ENCODE measurements around the gene C10orf90. TPM values are rescaled to one million over a fixed set of nuclear protein-coding genes. Genes with fewer than 3 reads are reported as not detected.

C10orf90 gene
- polyA plus RNA-seq, 3 donors, result not detected

DNA sequence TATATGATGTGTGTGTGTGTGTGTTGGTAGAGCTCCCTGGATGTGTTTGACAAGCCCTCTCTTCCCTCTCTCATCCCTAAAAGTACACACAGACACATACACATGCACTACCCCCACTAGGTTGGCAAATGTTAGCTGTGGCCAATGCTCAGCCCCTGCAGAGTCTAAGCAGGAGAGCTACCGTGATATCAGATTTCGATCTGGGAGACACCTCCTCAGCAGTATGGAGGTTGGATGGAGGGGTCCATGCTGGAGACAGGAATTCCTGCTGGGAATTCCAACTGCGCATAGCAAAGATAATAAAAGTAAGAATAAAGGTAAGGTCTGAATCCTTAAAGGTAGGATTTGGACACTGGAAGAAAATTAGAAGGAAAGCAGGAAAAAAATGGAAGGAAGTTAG, 85.7 kb downstream of the C10orf90 start:
- no peaks in the 10 kb centered on the region for H3K36me3 ChIP-seq (replicated peaks in 1 of 2; ENCODE audit: control insufficient read depth in 1 of 2, insufficient read depth in 2 of 2, low read length in 2 of 2)
- no peaks in the 10 kb centered on the region for H4K20me1 ChIP-seq (ENCODE audit: insufficient read depth, low read length)
- 88% methylated on average over 1 of the region's 3 CpGs for WGBS (ENCODE audit: insufficient coverage)
- Mint-ChIP-seq H3K27me3 (ENCODE audit: low read depth in 3 of 3) (peaks cover 3 to 4% (median 3%) of the 10 kb centered on the region in 3 donors), H3K4me1 (no peaks in the 10 kb centered on the region), H3K4me3 (no peak overlapping the region), H3K27ac (no peak overlapping the region), H3K36me3 (no peaks in the 10 kb centered on the region), H3K9me3 (peaks cover 0 to 7% (median 0%) of the 10 kb centered on the region in 7 donors)
- no peak for DNase-seq
- intact Hi-C loops (cut with micrococcal nuclease), result no loop called here
- TF ChIP-seq, protein P1, sequence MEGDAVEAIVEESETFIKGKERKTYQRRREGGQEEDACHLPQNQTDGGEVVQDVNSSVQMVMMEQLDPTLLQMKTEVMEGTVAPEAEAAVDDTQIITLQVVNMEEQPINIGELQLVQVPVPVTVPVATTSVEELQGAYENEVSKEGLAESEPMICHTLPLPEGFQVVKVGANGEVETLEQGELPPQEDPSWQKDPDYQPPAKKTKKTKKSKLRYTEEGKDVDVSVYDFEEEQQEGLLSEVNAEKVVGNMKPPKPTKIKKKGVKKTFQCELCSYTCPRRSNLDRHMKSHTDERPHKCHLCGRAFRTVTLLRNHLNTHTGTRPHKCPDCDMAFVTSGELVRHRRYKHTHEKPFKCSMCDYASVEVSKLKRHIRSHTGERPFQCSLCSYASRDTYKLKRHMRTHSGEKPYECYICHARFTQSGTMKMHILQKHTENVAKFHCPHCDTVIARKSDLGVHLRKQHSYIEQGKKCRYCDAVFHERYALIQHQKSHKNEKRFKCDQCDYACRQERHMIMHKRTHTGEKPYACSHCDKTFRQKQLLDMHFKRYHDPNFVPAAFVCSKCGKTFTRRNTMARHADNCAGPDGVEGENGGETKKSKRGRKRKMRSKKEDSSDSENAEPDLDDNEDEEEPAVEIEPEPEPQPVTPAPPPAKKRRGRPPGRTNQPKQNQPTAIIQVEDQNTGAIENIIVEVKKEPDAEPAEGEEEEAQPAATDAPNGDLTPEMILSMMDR (IDR thresholded peaks at IDR 0.05), result no peak
- no peak overlapping the region for H3K27ac ChIP-seq (ENCODE audit: low read depth in 1 of 2, low read length in 2 of 2)
- peaks cover 0 to 5% of the 10 kb centered on the region in 2 donors for H3K9me3 ChIP-seq (replicated peaks in 1 of 2; ENCODE audit: control insufficient read depth in 1 of 2, insufficient read depth in 1 of 2, low read length in 2 of 2)
- H3K27me3 ChIP-seq (ENCODE audit: control insufficient read depth in 2 of 2, insufficient read depth in 2 of 2, low read length in 2 of 2), result no peaks in the 10 kb centered on the region
- no peaks in the 10 kb centered on the region for H3K4me1 ChIP-seq (ENCODE audit: control insufficient read depth in 1 of 2, insufficient read depth in 2 of 2, low read length in 2 of 2)
- no peak overlapping the region for H3K9ac ChIP-seq (ENCODE audit: insufficient read depth, low read length, poor library complexity, severe bottlenecking)
- no peak overlapping the region for H3K4me3 ChIP-seq (replicated peaks in 1 of 3; ENCODE audit: low read depth in 2 of 3, low read length in 3 of 3)
- H3K79me2 ChIP-seq (ENCODE audit: insufficient read depth, low read length), result no peaks in the 10 kb centered on the region
- H2AFZ ChIP-seq (ENCODE audit: insufficient read depth, low read depth, low read length, poor library complexity, severe bottlenecking), result no peak overlapping the region
- H3K4me2 ChIP-seq (replicated peaks; ENCODE audit: extremely low read depth, low read length, poor library complexity, severe bottlenecking), result no peak overlapping the region

DNA sequence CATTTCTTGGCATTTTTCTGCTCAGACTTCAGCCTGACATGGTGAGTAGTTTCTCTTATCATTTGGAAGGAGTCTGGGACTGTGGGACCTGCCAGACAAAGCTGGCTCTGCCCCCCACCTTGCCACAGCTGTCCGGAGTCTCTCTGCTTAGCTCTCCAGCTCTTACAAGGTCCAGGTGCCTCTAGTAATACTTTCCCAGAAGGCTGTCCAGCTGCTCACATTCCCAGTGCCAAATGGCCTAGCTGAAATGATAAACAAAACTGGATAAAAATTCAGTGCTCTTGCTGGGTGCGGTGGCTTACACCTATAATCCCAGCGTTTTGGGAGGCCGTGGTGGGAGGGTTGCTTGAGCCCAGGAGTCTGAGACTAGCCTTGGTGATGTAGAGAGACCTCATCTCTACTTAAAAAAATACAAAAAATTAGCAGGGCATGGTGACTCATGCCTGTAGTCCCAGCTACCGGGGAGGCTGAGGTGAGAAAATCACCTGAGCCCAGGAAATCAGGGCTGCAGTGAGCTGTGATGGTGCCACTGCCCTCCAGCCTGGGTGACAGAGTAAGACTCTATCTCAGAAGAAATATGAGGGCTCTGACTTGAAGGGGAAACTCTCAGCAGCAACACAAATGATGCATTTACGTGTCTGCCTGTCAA, 86.8 kb downstream of the C10orf90 start:
- Histone ChIP-seq H3K4me2 (replicated peaks; ENCODE audit: extremely low read depth, low read length, poor library complexity, severe bottlenecking) (no peak overlapping the region), H3K27ac (ENCODE audit: low read depth in 1 of 2, low read length in 2 of 2) (no peak overlapping the region), H3K27me3 (ENCODE audit: control insufficient read depth in 2 of 2, insufficient read depth in 2 of 2, low read length in 2 of 2) (no peaks in the 10 kb centered on the region), H2AFZ (ENCODE audit: insufficient read depth, low read depth, low read length, poor library complexity, severe bottlenecking) (no peak overlapping the region), H3K9ac (ENCODE audit: insufficient read depth, low read length, poor library complexity, severe bottlenecking) (no peak overlapping the region), H3K79me2 (ENCODE audit: insufficient read depth, low read length) (no peaks in the 10 kb centered on the region), H3K4me3 (replicated peaks in 1 of 3; ENCODE audit: low read depth in 2 of 3, low read length in 3 of 3) (no peak overlapping the region), H3K36me3 (replicated peaks in 1 of 2; ENCODE audit: control insufficient read depth in 1 of 2, insufficient read depth in 2 of 2, low read length in 2 of 2) (no peaks in the 10 kb centered on the region), H3K9me3 (replicated peaks in 1 of 2; ENCODE audit: control insufficient read depth in 1 of 2, insufficient read depth in 1 of 2, low read length in 2 of 2) (peaks cover 0 to 5% of the 10 kb centered on the region in 2 donors), H3K4me1 (ENCODE audit: control insufficient read depth in 1 of 2, insufficient read depth in 2 of 2, low read length in 2 of 2) (no peaks in the 10 kb centered on the region), H4K20me1 (ENCODE audit: insufficient read depth, low read length) (no peaks in the 10 kb centered on the region)
- intact Hi-C loops (cut with micrococcal nuclease), result no loop called here
- DNase-seq, result no peak
- Mint-ChIP-seq H3K27ac (no peak overlapping the region), H3K4me3 (no peak overlapping the region), H3K36me3 (no peaks in the 10 kb centered on the region), H3K9me3 (peaks cover 0 to 7% (median 0%) of the 10 kb centered on the region in 7 donors), H3K4me1 (no peaks in the 10 kb centered on the region), H3K27me3 (ENCODE audit: low read depth in 3 of 3) (peaks cover 3 to 4% (median 3%) of the 10 kb centered on the region in 3 donors)
- TF ChIP-seq, protein P1 (IDR thresholded peaks at IDR 0.05), result no peak
- 67% methylated on average over 2 of the region's 6 CpGs for WGBS (ENCODE audit: insufficient coverage)
